Heart left ventricle (tissue), 16 donors: Measurements from ENCODE around the gene SERPINC1. TPM values are rescaled to one million over a fixed set of nuclear protein-coding genes. Genes with fewer than 3 reads are reported as not detected.
"Not testable (repeated sequence)": the region's sequence is repeated elsewhere in the genome, so short reads cannot be mapped to it uniquely, and the experiment has no call there.

Experiments used
- ATAC-seq, 4 donors: fragments of 200-7000 bp; cut with Tn5 transposase; one replicate each; pipeline ENCODE4 v1.9.1; 2020 to 2022; ENCODE audit warnings: moderate library complexity in 4 of 4, mild to moderate bottlenecking in 3 of 4, moderate number of reproducible peaks in 1 of 4
- DNase-seq, 5 donors: peaks; one replicate each; pipeline ENCODE4 v3.0.0-alpha.2; 2020
- H3K27ac ChIP-seq, 12 donors: fragments of 200-600 bp; sonication (generic) in 4 of 12; one replicate each; pipeline versions ENCODE4 v1.5.0 to v1.8.0; 2016 to 2022; ENCODE audit warnings: mild to moderate bottlenecking in 2 of 12
- H3K27me3 ChIP-seq, 9 donors: fragments of 200-600 bp; sonication (generic) in 2 of 9; one replicate each; pipeline versions ENCODE4 v1.5.1 to v1.8.0; 2016 to 2022; ENCODE audit warnings: mild to moderate bottlenecking in 3 of 9
- H3K36me3 ChIP-seq, 9 donors: fragments of 200-600 bp; sonication (generic) in 2 of 9; one replicate each; pipeline versions ENCODE4 v1.5.0 to v1.8.0; 2018 to 2022; ENCODE audit warnings: mild to moderate bottlenecking in 2 of 9
- H3K4me1 ChIP-seq, 12 donors: fragments of 200-600 bp; sonication (generic) in 4 of 12; one replicate each; pipeline versions ENCODE4 v1.5.0 to v1.8.0; 2016 to 2022; ENCODE audit warnings: mild to moderate bottlenecking in 3 of 12
- H3K4me3 ChIP-seq, 12 donors: fragments of 200-600 bp; sonication (generic) in 4 of 12; one replicate each; pipeline versions ENCODE4 v1.5.0 to v1.8.0; 2017 to 2022; ENCODE audit warnings: mild to moderate bottlenecking in 9 of 12, moderate library complexity in 4 of 12
- H3K9me3 ChIP-seq, 12 donors: fragments of 200-600 bp; sonication (generic) in 4 of 12; one replicate each; pipeline versions ENCODE4 v1.5.0 to v1.8.0; 2016 to 2022; ENCODE audit warnings: mild to moderate bottlenecking in 1 of 12
- CTCF ChIP-seq, 12 donors: fragments of 200-600 bp; sonication (generic) in 4 of 12; IDR thresholded peaks; one replicate each; pipeline versions ENCODE4 v1.5.0 to v1.8.0; 2018 to 2022; ENCODE audit warnings: antibody characterized with exemption in 12 of 12, mild to moderate bottlenecking in 5 of 12
- POLR2A ChIP-seq, 2 donors: fragments of 450-650 bp; IDR thresholded peaks; one replicate each; pipeline ENCODE4 v1.6.1; 2017; ENCODE audit warnings: antibody characterized with exemption in 2 of 2, mild to moderate bottlenecking in 2 of 2, moderate library complexity in 2 of 2
- WGBS, 4 donors: extraction: QIAGEN DNeasy Blood & Tissue Kit in 2 of 4; methylation state at CpG; one replicate each; pipeline versions ENCODE4 v1.1.5 to v1.1.7; 2013 to 2018; 5-methylcytosine and 5-hydroxymethylcytosine counted together
- intact Hi-C, 10 donors: fragments of 100-400 bp; cut with DNase I; formaldehyde crosslinking; loops; one replicate each; pipeline versions ENCODE4 v1.11.1 to v1.14.2; 2022
- polyA plus RNA-seq, 2 donors: library from polyadenylated mRNA; stranded (reverse); fragments of 200-250 nt; gene quantifications; one replicate each; pipeline ENCODE4 v1.2.3, GENCODE V29; 2013
- total RNA-seq, 9 donors: library from RNA; depleted of rRNA in 2 of 9; stranded (reverse); fragments of >200 nt in 2 of 9; fragmentation: NEBNext Ultra II Directional in 3 of 9; extraction: Animal tissue kit (Norgen Biotek cat#: 25700) in 3 of 9; gene quantifications; one replicate each; pipeline versions ENCODE4 v1.1.0 to v1.2.4, GENCODE V29; 2016 to 2023
- donor health status: ischemic (EF 13 %, LVEDD 7.1; RV severe dilation, severe dysfunction).
- donor health status: healthy with polysubstance abuse.
- donor health status: DM: no; HTN: yes; CAD: no.
- donor health status: DM: no; HTN: no; CAD: no.
- donor health status: ischemic (EF 25% LVEDD 6.9; RV normal size, moderate dysfunction).
- donor health status: ischemic (EF 25% LVEDD 5.7; RV mildly dilated, moderate dysfunction).
- donor health status: healthy.
- donor health status: DM: yes; HTN: yes; CAD: no.
- donor health status: ischemic (EF 35%, LVEDD 5.7; RV mildly dilated, moderate dysfunction).
- donor health status: nonischemic (EF 11% LVEDD 7.7; RV severe dilation, severe dysfunction).
- donor health status: DM: yes; HTN: yes; CAD: no.
- donor health status: PGD.
- donor health status: ischemic (EF 29% LVEDD 5.4; RV normal size, mild dysfunction).
- donor health status: nonischemic (EF 23%, LVEDD 6.1; RV moderate dilation, normal function).

Gene SERPINC1
- total and polyA plus RNA-seq, 11 donors, result 0.15 to 0.33 (median 0.30) TPM; not detected in 8

DNA sequence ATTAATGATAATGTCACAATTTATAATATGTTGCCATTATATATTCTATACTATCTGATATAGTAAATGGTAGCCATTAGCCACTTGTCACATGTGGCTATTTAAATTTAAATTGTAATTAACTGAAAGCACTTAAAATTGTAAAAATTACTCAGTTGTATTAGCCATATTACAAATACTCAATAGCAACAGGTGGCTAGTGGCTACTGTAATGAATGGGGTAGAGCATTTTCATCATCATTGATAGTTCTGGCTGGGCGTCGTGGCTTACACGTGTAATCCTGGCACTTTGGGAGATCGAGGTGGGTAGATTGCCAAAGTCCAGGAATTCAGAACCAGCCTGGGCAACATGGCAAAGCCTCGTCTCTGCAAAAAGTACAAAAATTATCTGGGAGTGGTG is 32.4 kb downstream of the SERPINC1 start:
- peaks cover 0 to 7% (median 0%) of the 10 kb centered on the region in 12 donors for H3K4me1 ChIP-seq
- no peaks in the 10 kb centered on the region for H3K27me3 ChIP-seq
- H3K4me3 ChIP-seq, result no peak overlapping the region
- ATAC-seq, result no peak
- H3K36me3 ChIP-seq, result peaks cover 2 to 59% (median 41%) of the 10 kb centered on the region in 9 donors
- TF ChIP-seq CTCF (IDR thresholded peaks at IDR 0.05), result no peak
- no peak for TF ChIP-seq POLR2A (IDR thresholded peaks at IDR 0.05)
- no peak overlapping the region for H3K27ac ChIP-seq
- 94 to 96% (median 95%) methylated on average over 5 of the region's 5 CpGs for WGBS, 4 donors
- no peaks in the 10 kb centered on the region for H3K9me3 ChIP-seq
- no peak for DNase-seq
- intact Hi-C loops, result no loop called here

DNA sequence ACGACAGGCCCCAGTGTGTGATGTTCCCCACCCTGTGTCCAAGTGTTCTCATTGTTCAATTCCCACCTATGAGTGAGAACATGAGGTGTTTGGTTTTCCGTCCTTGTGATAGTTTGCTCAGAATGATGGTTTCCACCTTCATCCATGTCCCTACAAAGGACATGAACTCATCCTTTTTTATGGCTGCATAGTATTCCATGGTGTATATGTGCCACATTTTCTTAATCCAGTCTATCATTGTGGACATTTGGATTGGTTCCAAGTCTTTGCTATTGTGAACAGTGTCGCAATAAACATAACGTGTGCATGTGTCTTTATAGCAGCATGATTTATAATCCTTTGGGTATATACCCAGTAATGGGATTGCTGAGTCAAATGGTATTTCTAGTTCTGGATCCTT is 36.0 kb downstream of the SERPINC1 start:
- H3K27ac ChIP-seq, ATAC-seq, H3K4me3 ChIP-seq, DNase-seq, H3K4me1 ChIP-seq, H3K9me3 ChIP-seq, intact Hi-C loops, H3K27me3 ChIP-seq: not testable (repeated sequence)
- H3K36me3 ChIP-seq, result peaks cover 0 to 67% (median 47%) of the 10 kb centered on the region in 9 donors
- WGBS, 4 donors, result 87 to 98% (median 91%) methylated on average over 4 of the region's 4 CpGs

DNA sequence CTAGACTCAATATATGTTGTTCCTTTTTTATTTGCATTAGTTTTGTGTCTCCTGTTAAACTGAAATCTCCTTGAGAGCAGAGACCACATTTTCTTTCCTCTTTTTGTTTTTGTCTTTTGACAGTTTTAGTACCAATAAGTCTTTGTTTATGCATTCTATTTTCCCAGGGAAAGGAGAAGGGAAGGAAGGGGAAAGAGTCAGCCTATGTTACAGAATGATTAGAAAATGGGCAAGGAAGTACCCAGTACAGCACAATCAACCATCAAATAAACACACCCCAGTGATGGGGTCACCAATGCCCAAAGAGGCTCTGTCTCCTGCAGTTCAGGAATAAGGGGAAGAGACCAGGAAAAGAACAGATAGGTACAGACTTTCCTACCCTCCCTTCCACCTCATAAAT is 38.9 kb downstream of the SERPINC1 start:
- DNase-seq, result no peak
- H3K27me3 ChIP-seq, result no peaks in the 10 kb centered on the region
- H3K36me3 ChIP-seq, result peaks cover 0 to 72% (median 63%) of the 10 kb centered on the region in 9 donors
- ATAC-seq, result no peak
- no peak for TF ChIP-seq POLR2A (IDR thresholded peaks at IDR 0.05)
- TF ChIP-seq CTCF (IDR thresholded peaks at IDR 0.05), result no peak
- no peaks in the 10 kb centered on the region for H3K9me3 ChIP-seq
- H3K4me1 ChIP-seq, result no peaks in the 10 kb centered on the region
- no peak overlapping the region for H3K27ac ChIP-seq
- intact Hi-C loops, result loop anchor here in 2 of 10 donors (10.0 kb wide), 2 partner anchors 57 to 87 kb away; no protein-coding TSS in a partner anchor
- H3K4me3 ChIP-seq, result no peak overlapping the region

DNA sequence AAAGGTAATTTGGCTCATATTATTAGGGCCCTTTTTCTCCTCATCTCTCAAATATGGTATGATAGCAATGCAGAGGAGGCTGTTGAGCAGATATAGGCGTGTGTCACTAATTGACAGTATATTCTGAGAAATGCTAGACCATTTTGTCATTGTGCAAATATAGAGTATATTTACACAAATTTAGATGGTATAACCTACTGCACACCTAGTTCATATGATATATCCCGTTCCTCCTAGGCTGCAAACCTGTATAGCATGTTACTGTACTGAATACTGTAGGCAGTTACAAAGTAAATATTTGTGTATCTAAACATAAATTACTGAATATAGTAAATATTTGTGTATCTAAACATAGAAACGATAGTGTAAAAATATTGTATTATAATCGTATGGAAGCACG is 40.4 kb downstream of the SERPINC1 start:
- H3K36me3 ChIP-seq, result peaks cover 0 to 82% (median 64%) of the 10 kb centered on the region in 9 donors
- ATAC-seq (no peak), DNase-seq (no peak)
- no peaks in the 10 kb centered on the region for H3K9me3 ChIP-seq
- WGBS, 4 donors, result 94 to 98% (median 95%) methylated on average over 5 of the region's 5 CpGs
- H3K4me1 ChIP-seq, result peaks cover 0 to 5% (median 0%) of the 10 kb centered on the region in 12 donors
- H3K27ac ChIP-seq, result no peak overlapping the region
- intact Hi-C loops, result loop anchor here in 2 of 10 donors (10.0 kb wide), 2 partner anchors 58 to 88 kb away; no protein-coding TSS in a partner anchor
- no peaks in the 10 kb centered on the region for H3K27me3 ChIP-seq
- H3K4me3 ChIP-seq, result no peak overlapping the region
- no peak for TF ChIP-seq CTCF (IDR thresholded peaks at IDR 0.05)
- TF ChIP-seq POLR2A (IDR thresholded peaks at IDR 0.05), result no peak

- Histone ChIP-seq H3K4me1 (peaks cover 4 to 41% (median 32%) of the 10 kb centered on the region in 12 donors), H3K4me3 (no peak overlapping the region), H3K36me3 (peaks cover 0 to 62% (median 44%) of the 10 kb centered on the region in 9 donors), H3K27me3 (no peaks in the 10 kb centered on the region), H3K27ac (peak overlapping the region in 1 of 12 donors; percentile 99), H3K9me3 (no peaks in the 10 kb centered on the region)
- ATAC-seq (no peak), DNase-seq (no peak)
- WGBS, 4 donors, result 48 to 93% (median 80%) methylated on average over 2 of the region's 2 CpGs
- intact Hi-C loops, result loop anchor here in 2 of 10 donors (10.0 kb wide), 2 partner anchors 63 to 93 kb away; no protein-coding TSS in a partner anchor
- no peak for TF ChIP-seq CTCF (IDR thresholded peaks at IDR 0.05)
- TF ChIP-seq POLR2A (IDR thresholded peaks at IDR 0.05), result no peak
Measured at GRCh38 chr1:173871500-173871899, 45.6 kb downstream of the SERPINC1 start.
